BLaER1 treated with 17β-estradiol and CSF1 and Interleukin-3, amounts not matched to agents 10 nM and 100 nM (cell line): Measurements from ENCODE around the gene CHTF18.

Experiments used
- H3K27ac ChIP-seq, 11 experiments: shearing (Covaris generic); formaldehyde crosslinking; 2 replicates each; pipeline ENCODE4 v1.8.1; 2022
- H3K27me3 ChIP-seq, 11 experiments: shearing (Covaris generic); formaldehyde crosslinking; 2 replicates each; pipeline ENCODE4 v1.8.1; 2022
- H3K36me3 ChIP-seq, 11 experiments: shearing (Covaris generic); formaldehyde crosslinking; 2 replicates each; pipeline ENCODE4 v1.8.1; 2022
- H3K4me1 ChIP-seq, 10 experiments: shearing (Covaris generic); formaldehyde crosslinking; 2 replicates each; pipeline ENCODE4 v1.8.1; 2022
- H3K4me2 ChIP-seq, 11 experiments: shearing (Covaris generic); formaldehyde crosslinking; 2 replicates each; pipeline ENCODE4 v1.8.1; 2022
- H3K4me3 ChIP-seq, 10 experiments: shearing (Covaris generic); formaldehyde crosslinking; 2 replicates each; pipeline ENCODE4 v1.8.1; 2022
- H3K9ac ChIP-seq, 11 experiments: shearing (Covaris generic); formaldehyde crosslinking; 2 replicates each; pipeline ENCODE4 v1.8.1; 2022
- H3K9me3 ChIP-seq, 11 experiments: shearing (Covaris generic); formaldehyde crosslinking; replicated peaks in 1 of 11; 2 replicates each; pipeline ENCODE4 v1.8.1; 2022
- H4K20me1 ChIP-seq, 11 experiments: shearing (Covaris generic); formaldehyde crosslinking; 2 replicates each; pipeline ENCODE4 v1.8.1; 2022
- Cebpa-rat ChIP-seq, 11 experiments: shearing (Covaris generic); IDR thresholded peaks; 2 replicates each; pipeline ENCODE4 v1.8.1; 2022

CHTF18 gene

GRCh38 chr16:841455-842060 lies 53.1 kb downstream of the CHTF18 start:
- Histone ChIP-seq H3K9ac (peak overlapping the region in 2 of 11 experiments; percentile 39 to 48; a peak in 3 of 22 replicates), H3K9me3 (peaks cover 12 to 23% (median 15%) of the 10 kb centered on the region in 11 experiments), H3K27me3 (peaks cover 6 to 27% (median 17%) of the 10 kb centered on the region in 11 experiments; a peak in 18 of 22 replicates), H3K4me1 (peaks cover 26 to 65% (median 56%) of the 10 kb centered on the region in 10 experiments), H4K20me1 (no peaks in the 10 kb centered on the region), H3K27ac (peak overlapping the region in 4 of 11 experiments; percentile 42 to 63 (median 49); a peak in 3 of 22 replicates), H3K4me2 (peak overlapping the region; percentile 60 to 90 (median 75)), H3K36me3 (no peaks in the 10 kb centered on the region), H3K4me3 (no peak overlapping the region)
- TF ChIP-seq Cebpa-rat (IDR thresholded peaks at IDR 0.05), result no peak

- peak overlapping the region in 6 of 11 experiments; percentile 5 to 48 (median 45); a peak in 8 of 22 replicates for H3K9ac ChIP-seq
- no peaks in the 10 kb centered on the region for H4K20me1 ChIP-seq
- H3K4me2 ChIP-seq, result peak overlapping the region; percentile 60 to 90 (median 75)
- TF ChIP-seq Cebpa-rat (IDR thresholded peaks at IDR 0.05), result no peak
- H3K4me1 ChIP-seq, result peaks cover 26 to 65% (median 56%) of the 10 kb centered on the region in 10 experiments
- peak overlapping the region in 1 of 10 experiments; percentile 38; a peak in 1 of 20 replicates for H3K4me3 ChIP-seq
- H3K27ac ChIP-seq, result peak overlapping the region in 10 of 11 experiments; percentile 19 to 63 (median 50); a peak in 15 of 22 replicates
- H3K36me3 ChIP-seq, result no peaks in the 10 kb centered on the region
- H3K9me3 ChIP-seq, result peaks cover 8 to 23% (median 14%) of the 10 kb centered on the region in 11 experiments
- peaks cover 6 to 27% (median 17%) of the 10 kb centered on the region in 11 experiments; a peak in 18 of 22 replicates for H3K27me3 ChIP-seq
These were observed 53.6 kb downstream of the CHTF18 start for GRCh38 chr16:842061-842476.

- Histone ChIP-seq H3K27me3 (peaks cover 6 to 27% (median 17%) of the 10 kb centered on the region in 11 experiments; a peak in 18 of 22 replicates), H3K27ac (peak overlapping the region in 10 of 11 experiments; percentile 19 to 63 (median 50); a peak in 16 of 22 replicates), H4K20me1 (no peaks in the 10 kb centered on the region), H3K36me3 (no peaks in the 10 kb centered on the region), H3K9ac (peak overlapping the region in 6 of 11 experiments; percentile 5 to 48 (median 45); a peak in 10 of 22 replicates), H3K4me1 (peaks cover 26 to 65% (median 56%) of the 10 kb centered on the region in 10 experiments), H3K4me3 (peak overlapping the region in 1 of 10 experiments; percentile 38; a peak in 1 of 20 replicates), H3K4me2 (peak overlapping the region; percentile 60 to 90 (median 75)), H3K9me3 (peaks cover 10 to 23% (median 16%) of the 10 kb centered on the region in 11 experiments)
- no peak for TF ChIP-seq Cebpa-rat (IDR thresholded peaks at IDR 0.05)
These were observed 54.5 kb downstream of the CHTF18 start for GRCh38 chr16:842711-843560.

GRCh38 chr16:843771-844170 lies 55.4 kb downstream of the CHTF18 start:
- peak overlapping the region in 1 of 11 experiments; percentile 33; a peak in 1 of 22 replicates for H3K4me2 ChIP-seq
- no peaks in the 10 kb centered on the region for H3K36me3 ChIP-seq
- no peak for TF ChIP-seq Cebpa-rat (IDR thresholded peaks at IDR 0.05)
- no peak overlapping the region for H3K4me3 ChIP-seq
- H3K9ac ChIP-seq, result no peak overlapping the region
- no peak overlapping the region for H3K27ac ChIP-seq
- peaks cover 19 to 25% (median 23%) of the 10 kb centered on the region in 11 experiments for H3K9me3 ChIP-seq
- peaks cover 6 to 27% (median 17%) of the 10 kb centered on the region in 11 experiments; a peak in 18 of 22 replicates for H3K27me3 ChIP-seq
- H4K20me1 ChIP-seq, result no peaks in the 10 kb centered on the region
- peaks cover 26 to 65% (median 56%) of the 10 kb centered on the region in 10 experiments for H3K4me1 ChIP-seq

GRCh38 chr16:844638-845350 lies 56.4 kb downstream of the CHTF18 start:
- Histone ChIP-seq H3K27ac (no peak overlapping the region), H3K36me3 (no peaks in the 10 kb centered on the region), H3K4me1 (peaks cover 26 to 56% (median 53%) of the 10 kb centered on the region in 10 experiments), H3K4me2 (peak overlapping the region; percentile 66 to 88 (median 79)), H3K27me3 (peaks cover 6 to 27% (median 17%) of the 10 kb centered on the region in 11 experiments; a peak in 18 of 22 replicates), H3K9ac (peak overlapping the region in 7 of 11 experiments; percentile 3 to 50 (median 21); a peak in 4 of 22 replicates), H3K9me3 (peaks cover 29 to 36% (median 33%) of the 10 kb centered on the region in 11 experiments), H4K20me1 (no peaks in the 10 kb centered on the region), H3K4me3 (peak overlapping the region in 2 of 10 experiments; percentile 8 to 41; a peak in 2 of 20 replicates)
- TF ChIP-seq Cebpa-rat (IDR thresholded peaks at IDR 0.05), result no peak

GRCh38 chr16:845351-845745 lies 56.9 kb downstream of the CHTF18 start:
- peak overlapping the region; percentile 66 to 88 (median 79) for H3K4me2 ChIP-seq

GRCh38 chr16:847151-847550 lies 58.7 kb downstream of the CHTF18 start:
- Histone ChIP-seq H3K27me3 (peaks cover 6 to 27% (median 17%) of the 10 kb centered on the region in 11 experiments; a peak in 18 of 22 replicates), H3K36me3 (peaks cover 0 to 9% (median 0%) of the 10 kb centered on the region in 11 experiments; a peak in 2 of 22 replicates), H3K4me2 (no peak overlapping the region), H4K20me1 (no peaks in the 10 kb centered on the region), H3K4me1 (peaks cover 20 to 33% (median 30%) of the 10 kb centered on the region in 10 experiments), H3K9ac (no peak overlapping the region), H3K27ac (no peak overlapping the region), H3K4me3 (no peak overlapping the region), H3K9me3 (peaks cover 53 to 59% (median 57%) of the 10 kb centered on the region in 11 experiments)
- TF ChIP-seq Cebpa-rat (IDR thresholded peaks at IDR 0.05), result no peak

More at GRCh38 chr16:845351-845745, 56.9 kb downstream of the CHTF18 start:
- H3K27me3 ChIP-seq, result peaks cover 6 to 27% (median 17%) of the 10 kb centered on the region in 11 experiments; a peak in 18 of 22 replicates
- peak overlapping the region in 3 of 10 experiments; percentile 8 to 41 (median 22); a peak in 4 of 20 replicates for H3K4me3 ChIP-seq
- H4K20me1 ChIP-seq, result no peaks in the 10 kb centered on the region
- TF ChIP-seq Cebpa-rat (IDR thresholded peaks at IDR 0.05), result no peak
- H3K27ac ChIP-seq, result no peak overlapping the region
- H3K4me1 ChIP-seq, result peaks cover 26 to 51% (median 48%) of the 10 kb centered on the region in 10 experiments
- no peaks in the 10 kb centered on the region for H3K36me3 ChIP-seq
- peaks cover 35 to 41% (median 39%) of the 10 kb centered on the region in 11 experiments for H3K9me3 ChIP-seq
- peak overlapping the region in 8 of 11 experiments; percentile 3 to 50 (median 20); a peak in 5 of 22 replicates for H3K9ac ChIP-seq
